Chondrocyte (in vitro differentiated cells): ENCODE measurements around the gene SCN1A. TPM values are rescaled to one million over a fixed set of nuclear protein-coding genes. Genes with fewer than 3 reads are reported as not detected.

Experiments
- DNase-seq: peaks from one replicate; pipeline ENCODE4 v3.0.0; 2021; ENCODE audit warnings: mixed read lengths, low spot score
- H3K27ac Mint-ChIP-seq: one replicate; pipeline ENCODE4 v1.8.0; 2021; ENCODE audit warnings: mild to moderate bottlenecking, moderate library complexity, mixed read lengths; ENCODE audit not compliant: unreplicated experiment
- H3K27me3 Mint-ChIP-seq: 2 replicates; pipeline ENCODE4 v1.8.0; 2021; ENCODE audit warnings: low read depth, mixed read lengths
- H3K36me3 Mint-ChIP-seq: 2 replicates; pipeline ENCODE4 v1.8.0; 2021; ENCODE audit warnings: low read depth, mixed read lengths
- H3K4me1 Mint-ChIP-seq: 2 replicates; pipeline ENCODE4 v1.8.0; 2021; ENCODE audit warnings: low read depth, mild to moderate bottlenecking, mixed read lengths
- H3K4me3 Mint-ChIP-seq: one replicate; pipeline ENCODE4 v1.8.0; 2021; ENCODE audit warnings: mild to moderate bottlenecking, moderate library complexity, mixed read lengths; ENCODE audit not compliant: unreplicated experiment
- H3K9me3 Mint-ChIP-seq: 2 replicates; pipeline ENCODE4 v1.8.0; 2021; ENCODE audit warnings: low read depth, mixed read lengths
- total RNA-seq: library from RNA; stranded (reverse); gene quantifications from 3 replicates; pipeline ENCODE4 v1.2.1, GENCODE V29; 2021
- TF ChIP-seq, protein P1 (sequence below): fragments of 200-600 bp; sonication (generic); IDR thresholded peaks from 2 replicates; pipeline ENCODE4 v1.5.0; 2021; ENCODE audit warnings: antibody characterized with exemption, mild to moderate bottlenecking, moderate library complexity

SCN1A gene
- total RNA-seq, 1 donor from 2014 or later = 0.05 TPM

- no peak for DNase-seq
- Mint-ChIP-seq H3K9me3 (no peaks in the 10 kb centered on the region), H3K27ac (no peak overlapping the region), H3K27me3 (no peaks in the 10 kb centered on the region), H3K4me1 (no peaks in the 10 kb centered on the region), H3K4me3 (no peak overlapping the region), H3K36me3 (no peaks in the 10 kb centered on the region)
- TF ChIP-seq, protein P1, sequence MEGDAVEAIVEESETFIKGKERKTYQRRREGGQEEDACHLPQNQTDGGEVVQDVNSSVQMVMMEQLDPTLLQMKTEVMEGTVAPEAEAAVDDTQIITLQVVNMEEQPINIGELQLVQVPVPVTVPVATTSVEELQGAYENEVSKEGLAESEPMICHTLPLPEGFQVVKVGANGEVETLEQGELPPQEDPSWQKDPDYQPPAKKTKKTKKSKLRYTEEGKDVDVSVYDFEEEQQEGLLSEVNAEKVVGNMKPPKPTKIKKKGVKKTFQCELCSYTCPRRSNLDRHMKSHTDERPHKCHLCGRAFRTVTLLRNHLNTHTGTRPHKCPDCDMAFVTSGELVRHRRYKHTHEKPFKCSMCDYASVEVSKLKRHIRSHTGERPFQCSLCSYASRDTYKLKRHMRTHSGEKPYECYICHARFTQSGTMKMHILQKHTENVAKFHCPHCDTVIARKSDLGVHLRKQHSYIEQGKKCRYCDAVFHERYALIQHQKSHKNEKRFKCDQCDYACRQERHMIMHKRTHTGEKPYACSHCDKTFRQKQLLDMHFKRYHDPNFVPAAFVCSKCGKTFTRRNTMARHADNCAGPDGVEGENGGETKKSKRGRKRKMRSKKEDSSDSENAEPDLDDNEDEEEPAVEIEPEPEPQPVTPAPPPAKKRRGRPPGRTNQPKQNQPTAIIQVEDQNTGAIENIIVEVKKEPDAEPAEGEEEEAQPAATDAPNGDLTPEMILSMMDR = peak; percentile 92
Measured at GRCh38 chr2:166057370-166058164, 70.3 kb downstream of the SCN1A start.

DNA sequence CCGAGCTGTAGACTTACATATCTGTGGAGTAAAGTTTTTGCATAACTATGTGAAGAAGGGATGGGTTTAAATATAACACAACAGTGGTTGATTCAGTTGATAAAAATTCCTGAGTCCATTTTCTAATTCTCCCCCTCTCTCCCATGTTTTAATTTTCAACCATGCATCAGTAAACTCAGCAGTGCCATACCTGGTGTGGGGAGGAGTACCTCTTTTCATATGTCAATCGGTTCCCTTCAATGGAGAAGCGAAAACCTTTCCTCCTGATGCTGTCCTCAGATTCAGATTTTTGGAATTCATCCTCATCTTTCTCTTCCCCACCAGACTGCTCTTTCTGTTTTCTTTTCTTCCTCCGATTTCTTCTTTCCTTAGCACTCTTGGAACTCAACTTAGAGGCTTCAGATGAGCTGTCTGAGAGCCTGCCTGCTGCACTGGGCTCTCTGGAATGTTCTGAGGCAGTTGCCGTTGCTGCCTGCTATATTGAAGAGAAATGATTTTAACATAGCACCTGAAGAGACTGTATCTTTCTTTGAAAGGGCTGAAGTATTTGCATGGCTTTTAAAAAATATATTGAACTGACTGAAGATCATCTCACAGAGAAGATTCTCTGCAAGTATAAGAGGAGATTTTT is 82.9 kb downstream of the SCN1A start:
- no peaks in the 10 kb centered on the region for H3K36me3 Mint-ChIP-seq
- TF ChIP-seq, protein P1 = no peak
- no peak overlapping the region for H3K4me3 Mint-ChIP-seq
- H3K4me1 Mint-ChIP-seq = peaks cover 11% of the 10 kb centered on the region
- no peaks in the 10 kb centered on the region for H3K9me3 Mint-ChIP-seq
- H3K27ac Mint-ChIP-seq = no peak overlapping the region
- H3K27me3 Mint-ChIP-seq = no peaks in the 10 kb centered on the region
- no peak for DNase-seq

DNA sequence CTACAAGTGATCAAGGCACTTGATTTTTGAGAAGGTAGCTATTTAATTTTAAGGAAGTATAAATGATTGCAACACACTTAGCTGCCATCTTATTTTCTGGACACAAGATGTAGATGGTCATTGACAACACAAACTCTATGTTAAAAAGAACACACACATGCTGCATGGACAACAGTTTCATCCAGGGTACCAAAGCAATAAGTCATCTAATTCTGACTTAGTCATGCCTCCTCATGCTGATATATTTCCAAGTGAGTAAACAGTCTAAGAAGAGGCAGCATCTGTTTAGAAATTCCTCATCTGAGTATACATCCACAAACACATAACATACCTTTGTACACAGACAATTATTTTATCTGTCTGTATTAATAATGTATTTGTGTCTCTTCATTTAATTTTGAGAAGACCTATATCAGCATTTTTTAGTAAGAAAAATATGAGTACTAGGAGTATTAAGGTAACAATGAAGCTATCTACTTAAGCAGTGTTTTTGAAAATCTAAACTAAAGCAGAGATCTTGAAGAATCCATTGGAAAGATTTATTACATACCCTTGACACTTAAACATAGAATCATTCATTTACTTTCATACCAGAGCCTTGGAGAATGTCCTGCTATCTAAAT is 84.9 kb downstream of the SCN1A start:
- H3K27me3 Mint-ChIP-seq = no peaks in the 10 kb centered on the region
- TF ChIP-seq, protein P1 = no peak
- H3K27ac Mint-ChIP-seq = no peak overlapping the region
- no peak overlapping the region for H3K4me3 Mint-ChIP-seq
- no peaks in the 10 kb centered on the region for H3K9me3 Mint-ChIP-seq
- H3K4me1 Mint-ChIP-seq = peaks cover 11% of the 10 kb centered on the region
- DNase-seq = no peak
- no peaks in the 10 kb centered on the region for H3K36me3 Mint-ChIP-seq

- TF ChIP-seq, protein P1 = no peak
- no peaks in the 10 kb centered on the region for H3K27me3 Mint-ChIP-seq
- peaks cover 11% of the 10 kb centered on the region for H3K4me1 Mint-ChIP-seq
- no peak overlapping the region for H3K27ac Mint-ChIP-seq
- H3K36me3 Mint-ChIP-seq = no peaks in the 10 kb centered on the region
- H3K4me3 Mint-ChIP-seq = no peak overlapping the region
- no peak for DNase-seq
- H3K9me3 Mint-ChIP-seq = no peaks in the 10 kb centered on the region
Measured at GRCh38 chr2:166042356-166042755, 85.5 kb downstream of the SCN1A start.

GRCh38 chr2:166041613-166042012 is 86.2 kb downstream of the SCN1A start:
- H3K27ac Mint-ChIP-seq = no peak overlapping the region
- no peaks in the 10 kb centered on the region for H3K9me3 Mint-ChIP-seq

More at GRCh38 chr2:166041613-166042012, 86.2 kb downstream of the SCN1A start:
- no peak for DNase-seq
- Mint-ChIP-seq H3K27me3 (no peaks in the 10 kb centered on the region), H3K4me1 (peaks cover 11% of the 10 kb centered on the region), H3K4me3 (no peak overlapping the region), H3K36me3 (no peaks in the 10 kb centered on the region)
- TF ChIP-seq, protein P1 = no peak
